WTC11 (cell line): ENCODE results near the gene SLC35F5. TPM values are rescaled to one million over a fixed set of nuclear protein-coding genes. Genes with fewer than 3 reads are reported as not detected.

Experiments used
- ATAC-seq: fragments of 200-7000 bp; cut with Tn5 transposase; 2 replicates; pipeline ENCODE4 v1.10.0; 2021; ENCODE audit warnings: mild to moderate bottlenecking, moderate library complexity
- CTCF ChIA-PET: fragments of 300-600 bp; sonication (Branson Sonifier 250); formaldehyde crosslinking; loops from one replicate; lab custom pipeline; 2021; ENCODE audit warnings: antibody characterized with exemption; lab: Charles Lee
- POLR2A ChIA-PET: fragments of 350-600 bp; sonication (Branson Sonifier 250); formaldehyde crosslinking; loops from one replicate; lab custom pipeline; 2021; ENCODE audit warnings: antibody characterized with exemption; lab: Charles Lee
- DNase-seq: peaks from one replicate; pipeline ENCODE4 v3.0.0; 2021; ENCODE audit warnings: low spot score
- H3K27ac Mint-ChIP-seq: 2 replicates; pipeline ENCODE4 v1.8.0; 2021; ENCODE audit warnings: mixed read lengths
- H3K27me3 Mint-ChIP-seq: 2 replicates; pipeline ENCODE4 v1.8.0; 2021; ENCODE audit warnings: low read depth, mild to moderate bottlenecking, moderate library complexity, mixed read lengths
- H3K36me3 Mint-ChIP-seq: 2 replicates; pipeline ENCODE4 v1.8.0; 2021; ENCODE audit warnings: mixed read lengths
- H3K4me1 Mint-ChIP-seq: 2 replicates; pipeline ENCODE4 v1.8.0; 2022; ENCODE audit warnings: mixed read lengths
- H3K4me3 Mint-ChIP-seq: 2 replicates; pipeline ENCODE4 v1.8.0; 2021; ENCODE audit warnings: mild to moderate bottlenecking, moderate library complexity, mixed read lengths
- H3K9me3 Mint-ChIP-seq: 2 replicates; pipeline ENCODE4 v1.8.0; 2021; ENCODE audit warnings: mixed read lengths
- AFF4 ChIP-seq: sonication (generic); formaldehyde crosslinking; IDR thresholded peaks from 2 replicates; pipeline ENCODE4 v1.8.1; 2023; ENCODE audit warnings: mild to moderate bottlenecking, missing genetic modification reagents, borderline replicate concordance
- ATF3 ChIP-seq: sonication (generic); formaldehyde crosslinking; conservative IDR thresholded peaks from 2 replicates; pipeline ENCODE4 v1.8.1; 2022; ENCODE audit warnings: mild to moderate bottlenecking, missing genetic modification reagents
- CDX4 ChIP-seq: fragments of 250-450 bp; sonication (Bioruptor Pico); IDR thresholded peaks from 2 replicates; pipeline ENCODE4 v1.9.0; 2021; ENCODE audit warnings: moderate library complexity, mild to moderate bottlenecking, inconsistent platforms, borderline replicate concordance
- MXD4 ChIP-seq: fragments of 250-450 bp; sonication (Bioruptor Pico); IDR thresholded peaks from 2 replicates; pipeline ENCODE4 v1.8.0; 2021; ENCODE audit warnings: mild to moderate bottlenecking, moderate library complexity, borderline replicate concordance
- MYBL2 ChIP-seq: sonication (generic); formaldehyde crosslinking; IDR thresholded peaks from 2 replicates; pipeline ENCODE4 v1.8.1; 2023; ENCODE audit warnings: mild to moderate bottlenecking, moderate library complexity, missing genetic modification reagents
- PRRX2 ChIP-seq: fragments of 250-450 bp; sonication (Bioruptor Pico); IDR thresholded peaks from 2 replicates; pipeline ENCODE4 v1.8.0; 2021; ENCODE audit warnings: mild to moderate bottlenecking
- RELA ChIP-seq: sonication (generic); formaldehyde crosslinking; IDR thresholded peaks from 2 replicates; pipeline ENCODE4 v1.8.1; 2022; ENCODE audit warnings: missing genetic modification reagents, mild to moderate bottlenecking, borderline replicate concordance
- SMAD4 ChIP-seq: sonication (generic); formaldehyde crosslinking; IDR thresholded peaks from 2 replicates; pipeline ENCODE4 v1.8.0; 2022; ENCODE audit warnings: mild to moderate bottlenecking, missing genetic modification reagents
- SP1 ChIP-seq: sonication (generic); formaldehyde crosslinking; conservative IDR thresholded peaks from 2 replicates; pipeline ENCODE4 v1.8.1; 2022; ENCODE audit warnings: missing genetic modification reagents
- TEAD4 ChIP-seq: sonication (generic); formaldehyde crosslinking; IDR thresholded peaks from 2 replicates; pipeline ENCODE4 v1.8.0; 2022; ENCODE audit warnings: mild to moderate bottlenecking, missing genetic modification reagents
- USF1 ChIP-seq: sonication (generic); formaldehyde crosslinking; IDR thresholded peaks from 2 replicates; pipeline ENCODE4 v1.8.0; 2022; ENCODE audit warnings: mild to moderate bottlenecking, missing genetic modification reagents
- ZBTB21 ChIP-seq: sonication (generic); formaldehyde crosslinking; IDR thresholded peaks from 2 replicates; pipeline ENCODE4 v1.8.1; 2023; ENCODE audit warnings: mild to moderate bottlenecking, missing genetic modification reagents, borderline replicate concordance
- ZMAT4 ChIP-seq: fragments of 250-450 bp; sonication (Bioruptor Pico); IDR thresholded peaks from 2 replicates; pipeline ENCODE4 v1.9.0; 2021; ENCODE audit warnings: mild to moderate bottlenecking
- ZNF138 ChIP-seq: sonication (generic); formaldehyde crosslinking; conservative IDR thresholded peaks from 2 replicates; pipeline ENCODE4 v1.8.1; 2022; ENCODE audit warnings: mild to moderate bottlenecking, moderate library complexity, missing genetic modification reagents
- ZNF232 ChIP-seq: sonication (generic); formaldehyde crosslinking; IDR thresholded peaks from 2 replicates; pipeline ENCODE4 v1.8.0; 2022; ENCODE audit warnings: mild to moderate bottlenecking, missing genetic modification reagents
- ZNF416 ChIP-seq: fragments of 250-450 bp; sonication (Bioruptor Pico); IDR thresholded peaks from 2 replicates; pipeline ENCODE4 v1.9.0; 2021; ENCODE audit warnings: mild to moderate bottlenecking, inconsistent platforms
- ZSCAN18 ChIP-seq: fragments of 250-450 bp; sonication (Bioruptor Pico); IDR thresholded peaks from 2 replicates; pipeline ENCODE4 v2.1.2; 2022; ENCODE audit warnings: mild to moderate bottlenecking, moderate library complexity
- total RNA-seq: library from RNA; stranded (reverse); gene quantifications from 3 replicates; pipeline ENCODE4 v1.2.3, GENCODE V29; 2021
- TF ChIP-seq, protein P1 (sequence below): fragments of 250-450 bp; sonication (Bioruptor Pico); IDR thresholded peaks from 2 replicates; pipeline ENCODE4 v1.8.0; 2021; ENCODE audit warnings: mild to moderate bottlenecking
- TF ChIP-seq, protein P2 (sequence below): fragments of 250-450 bp; sonication (Bioruptor Pico); conservative IDR thresholded peaks from 2 replicates; pipeline ENCODE4 v1.9.0; 2021; ENCODE audit warnings: mild to moderate bottlenecking

The SLC35F5 gene
- total RNA-seq, 1 experiment from 2014 or later: 20.3 TPM

GRCh38 chr2:113677330-113677729 lies 79.1 kb downstream of the SLC35F5 start:
- no peak for DNase-seq
- TF ChIP-seq ZNF232: no peak
- TF ChIP-seq SMAD4 (CRISPR knock-in tag): no peak
- TF ChIP-seq ZNF138 (CRISPR knock-in tag): no peak
- TF ChIP-seq RELA: no peak
- no peak for TF ChIP-seq SP1 (CRISPR knock-in tag)
- TF ChIP-seq, protein P1, sequence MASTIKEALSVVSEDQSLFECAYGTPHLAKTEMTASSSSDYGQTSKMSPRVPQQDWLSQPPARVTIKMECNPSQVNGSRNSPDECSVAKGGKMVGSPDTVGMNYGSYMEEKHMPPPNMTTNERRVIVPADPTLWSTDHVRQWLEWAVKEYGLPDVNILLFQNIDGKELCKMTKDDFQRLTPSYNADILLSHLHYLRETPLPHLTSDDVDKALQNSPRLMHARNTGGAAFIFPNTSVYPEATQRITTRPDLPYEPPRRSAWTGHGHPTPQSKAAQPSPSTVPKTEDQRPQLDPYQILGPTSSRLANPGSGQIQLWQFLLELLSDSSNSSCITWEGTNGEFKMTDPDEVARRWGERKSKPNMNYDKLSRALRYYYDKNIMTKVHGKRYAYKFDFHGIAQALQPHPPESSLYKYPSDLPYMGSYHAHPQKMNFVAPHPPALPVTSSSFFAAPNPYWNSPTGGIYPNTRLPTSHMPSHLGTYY (CRISPR knock-in tag): no peak
- TF ChIP-seq ZSCAN18 (CRISPR knock-in tag): no peak
- no peak for TF ChIP-seq PRRX2
- no peak for TF ChIP-seq MXD4
- TF ChIP-seq ZNF416 (CRISPR knock-in tag): no peak
- TF ChIP-seq ZBTB21: no peak
- TF ChIP-seq USF1 (CRISPR knock-in tag): no peak
- no peak for TF ChIP-seq ATF3 (CRISPR knock-in tag)
- no peak for TF ChIP-seq MYBL2 (CRISPR knock-in tag)
- TF ChIP-seq, protein P2, sequence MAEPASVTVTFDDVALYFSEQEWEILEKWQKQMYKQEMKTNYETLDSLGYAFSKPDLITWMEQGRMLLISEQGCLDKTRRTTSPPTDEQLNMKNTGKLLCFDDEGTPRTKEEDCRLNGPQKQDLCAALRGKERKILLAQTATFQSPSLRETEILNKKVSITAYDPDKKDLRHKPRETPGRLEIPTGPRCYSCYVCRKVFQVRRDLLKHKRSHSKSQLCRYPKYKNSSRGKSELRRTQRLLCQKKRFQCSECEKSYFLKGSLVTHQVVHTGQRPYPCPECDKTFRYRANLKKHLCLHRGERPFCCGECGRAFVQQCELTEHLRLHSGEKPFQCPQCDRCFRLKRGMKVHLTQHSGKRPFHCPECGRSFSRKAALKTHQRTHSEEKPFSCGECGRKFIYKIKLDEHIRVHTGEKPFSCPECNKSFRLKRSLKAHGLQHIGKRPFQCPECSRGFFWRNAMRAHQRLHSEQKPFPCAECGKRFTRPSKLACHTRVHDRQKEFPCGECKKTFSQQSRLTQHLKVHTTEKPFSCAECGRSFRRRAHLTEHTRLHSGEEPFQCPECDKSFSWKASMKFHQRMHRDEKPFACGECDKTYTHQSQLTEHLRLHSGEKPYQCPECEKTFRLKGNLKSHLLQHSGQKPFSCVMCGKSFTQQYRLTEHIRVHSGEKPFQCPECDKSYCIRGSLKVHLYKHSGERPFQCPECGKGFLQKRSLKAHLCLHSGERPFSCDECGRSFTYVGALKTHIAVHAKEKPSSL (CRISPR knock-in tag): no peak
- Mint-ChIP-seq H3K27me3 (peaks cover 100% of the 10 kb centered on the region), H3K4me3 (no peak overlapping the region), H3K9me3 (0 out of 2 replicates have a peak, but pooled peaks cover 5% of the 10 kb centered on the region), H3K27ac (no peak overlapping the region), H3K4me1 (peaks cover 9% of the 10 kb centered on the region), H3K36me3 (no peaks in the 10 kb centered on the region)
- ATAC-seq: no peak
- CTCF ChIA-PET: no interaction called here
- POLR2A ChIA-PET: no interaction called here

DNA sequence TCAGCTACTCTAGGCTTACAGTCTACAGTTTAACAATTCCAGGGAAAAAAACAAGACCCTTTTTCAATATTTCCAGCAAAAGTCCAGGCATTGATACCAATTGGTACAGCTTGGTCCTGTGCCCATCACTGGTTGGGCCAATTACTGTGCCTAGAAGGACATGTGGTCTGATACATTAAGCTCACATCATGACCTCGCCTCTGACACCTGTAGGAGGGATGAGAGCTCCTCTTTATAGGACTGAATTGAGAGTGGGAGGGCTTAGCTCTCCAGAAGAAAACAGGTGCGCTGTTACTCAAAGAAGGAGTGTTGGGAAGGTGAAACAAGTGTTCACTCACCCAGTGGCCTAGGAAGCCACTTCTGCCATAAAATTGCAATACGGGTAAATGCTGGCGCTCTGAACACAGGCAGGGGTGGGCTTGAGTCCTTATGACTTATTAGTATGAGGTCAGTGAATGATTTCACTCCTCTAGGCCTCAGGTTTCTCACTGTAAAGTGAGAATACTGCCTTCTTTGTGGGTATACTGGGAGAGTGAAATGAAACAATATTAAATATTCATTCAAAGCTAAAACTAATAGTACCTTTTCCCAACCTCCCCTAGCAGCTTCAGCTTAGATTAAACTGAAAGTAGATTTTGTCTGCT lies 79.7 kb downstream of the SLC35F5 start:
- ATAC-seq (no peak), DNase-seq (no peak)
- peaks cover 14% of the 10 kb centered on the region for H3K4me1 Mint-ChIP-seq
- no peaks in the 10 kb centered on the region for H3K36me3 Mint-ChIP-seq
- H3K4me3 Mint-ChIP-seq: no peak overlapping the region
- ChIA-PET POLR2A (interaction anchor here (0.6 kb wide), 1 partner anchor 12 kb away, joined by 3 read pairs; no protein-coding TSS in a partner anchor), CTCF (no interaction called here)
- H3K27ac Mint-ChIP-seq: no peak overlapping the region
- H3K27me3 Mint-ChIP-seq: peaks cover 100% of the 10 kb centered on the region
- 0 out of 2 replicates have a peak, but pooled peaks cover 1% of the 10 kb centered on the region for H3K9me3 Mint-ChIP-seq
- TF ChIP-seq MXD4 (no peak), AFF4 (no peak), ZMAT4 (CRISPR knock-in tag) (no peak), CDX4 (no peak), ZSCAN18 (CRISPR knock-in tag) (no peak), TEAD4 (CRISPR knock-in tag) (no peak)
- TF ChIP-seq, protein P2 (CRISPR knock-in tag): no peak
